ENCODE data around the gene GANAB.

- TF ChIP-seq CTCF (IDR thresholded peaks at IDR 0.05) = no peak
- no peak for TF ChIP-seq POLR2A (IDR thresholded peaks at IDR 0.05)
Observed at GRCh38 chr11:62622476-62623089, 23.8 kb downstream of the GANAB start.
